Nephron progenitor cell (in vitro differentiated cells): ENCODE data around the gene NTNG2.

ENCODE experiments used
- DNase-seq: peaks from one replicate; pipeline ENCODE4 v3.0.0; 2021
- H3K27ac Mint-ChIP-seq: 2 replicates; pipeline ENCODE4 v1.8.0; 2021; ENCODE audit warnings: mild to moderate bottlenecking, moderate library complexity, mixed read lengths
- H3K27me3 Mint-ChIP-seq: 2 replicates; pipeline ENCODE4 v1.8.0; 2021; ENCODE audit warnings: mild to moderate bottlenecking, low read depth, mixed read lengths; ENCODE audit not compliant: poor library complexity
- H3K36me3 Mint-ChIP-seq: 2 replicates; pipeline ENCODE4 v1.8.0; 2021; ENCODE audit warnings: low read depth, mixed read lengths
- H3K4me1 Mint-ChIP-seq: 2 replicates; pipeline ENCODE4 v1.8.0; 2021; ENCODE audit warnings: mixed read lengths
- H3K4me3 Mint-ChIP-seq: 2 replicates; pipeline ENCODE4 v1.8.0; 2021; ENCODE audit warnings: mild to moderate bottlenecking, moderate library complexity, mixed read lengths
- H3K9me3 Mint-ChIP-seq: 2 replicates; pipeline ENCODE4 v1.8.0; 2021; ENCODE audit warnings: mild to moderate bottlenecking, moderate library complexity, mixed read lengths
- CTCF ChIP-seq: fragments of 200-600 bp; sonication (generic); IDR thresholded peaks from 2 replicates; pipeline ENCODE4 v1.5.0; 2021; ENCODE audit warnings: antibody characterized with exemption

Gene NTNG2

GRCh38 chr9:132231019-132231701 is 69.3 kb downstream of the NTNG2 start:
- Mint-ChIP-seq H3K9me3 (no peaks in the 10 kb centered on the region), H3K27me3 (peaks cover 13% of the 10 kb centered on the region), H3K27ac (no peak overlapping the region), H3K4me1 (peaks cover 11% of the 10 kb centered on the region), H3K4me3 (no peak overlapping the region), H3K36me3 (no peaks in the 10 kb centered on the region)
- DNase-seq: no peak
- TF ChIP-seq CTCF: no peak

GRCh38 chr9:132232522-132232921 is 70.7 kb downstream of the NTNG2 start:
- Mint-ChIP-seq H3K9me3 (no peaks in the 10 kb centered on the region), H3K4me3 (no peak overlapping the region), H3K36me3 (no peaks in the 10 kb centered on the region), H3K4me1 (peaks cover 8% of the 10 kb centered on the region), H3K27ac (no peak overlapping the region), H3K27me3 (peaks cover 15% of the 10 kb centered on the region)
- DNase-seq: no peak
- TF ChIP-seq CTCF: no peak

- no peak for TF ChIP-seq CTCF
- DNase-seq: no peak
- H3K4me1 Mint-ChIP-seq: peaks cover 7% of the 10 kb centered on the region
- H3K27me3 Mint-ChIP-seq: peaks cover 13% of the 10 kb centered on the region
- no peaks in the 10 kb centered on the region for H3K9me3 Mint-ChIP-seq
- H3K4me3 Mint-ChIP-seq: no peak overlapping the region
- no peaks in the 10 kb centered on the region for H3K36me3 Mint-ChIP-seq
- no peak overlapping the region for H3K27ac Mint-ChIP-seq
Observed at GRCh38 chr9:132233138-132233537, 71.3 kb downstream of the NTNG2 start.

- Mint-ChIP-seq H3K27ac (no peak overlapping the region), H3K36me3 (no peaks in the 10 kb centered on the region), H3K4me3 (no peak overlapping the region), H3K4me1 (peaks cover 7% of the 10 kb centered on the region), H3K9me3 (no peaks in the 10 kb centered on the region), H3K27me3 (peaks cover 13% of the 10 kb centered on the region)
- no peak for DNase-seq
- TF ChIP-seq CTCF: no peak
Observed at GRCh38 chr9:132234535-132234934, 72.7 kb downstream of the NTNG2 start.

GRCh38 chr9:132235125-132235524 is 73.3 kb downstream of the NTNG2 start:
- H3K27ac Mint-ChIP-seq: no peak overlapping the region
- H3K9me3 Mint-ChIP-seq: no peaks in the 10 kb centered on the region
- peaks cover 13% of the 10 kb centered on the region for H3K27me3 Mint-ChIP-seq
- peaks cover 13% of the 10 kb centered on the region for H3K4me1 Mint-ChIP-seq
- DNase-seq: no peak
- no peak for TF ChIP-seq CTCF
- no peak overlapping the region for H3K4me3 Mint-ChIP-seq
- no peaks in the 10 kb centered on the region for H3K36me3 Mint-ChIP-seq
